DOHH2 (cell line): ENCODE measurements around the gene EN2.

Source experiments
- H3F3A ChIP-seq: fragments of 200-600 bp; sonication (generic), shearing (Covaris generic); 2 replicates; pipeline ENCODE4 v1.6.0; 2016; ENCODE audit warnings: antibody characterized with exemption, mild to moderate bottlenecking; ENCODE audit not compliant: control insufficient read depth, insufficient read depth
- H3K27ac ChIP-seq: fragments of 200-600 bp; sonication (generic); 2 replicates; pipeline ENCODE4 v1.5.1; 2014; ENCODE audit warnings: low read depth, mild to moderate bottlenecking, low read length, moderate library complexity
- H3K27me3 ChIP-seq: fragments of 200-600 bp; sonication (generic); 2 replicates; pipeline ENCODE4 v1.6.1; 2014; ENCODE audit warnings: mild to moderate bottlenecking, low read length, mixed read lengths; ENCODE audit not compliant: control insufficient read depth
- H3K36me3 ChIP-seq: fragments of 200-600 bp; sonication (generic); 2 replicates; pipeline ENCODE4 v1.6.1; 2014; ENCODE audit warnings: mild to moderate bottlenecking, low read length, moderate library complexity, mixed read lengths; ENCODE audit not compliant: control insufficient read depth
- H3K4me1 ChIP-seq: fragments of 200-600 bp; sonication (generic); 2 replicates; pipeline ENCODE4 v1.6.1; 2014; ENCODE audit warnings: mild to moderate bottlenecking, low read length, mixed read lengths; ENCODE audit not compliant: control insufficient read depth
- H3K4me2 ChIP-seq: fragments of 200-600 bp; sonication (generic); 2 replicates; pipeline ENCODE4 v1.6.0; 2014; ENCODE audit warnings: mild to moderate bottlenecking, low read length, moderate library complexity
- H3K4me3 ChIP-seq: fragments of 200-600 bp; sonication (generic); 2 replicates; pipeline ENCODE4 v1.5.1; 2014; ENCODE audit warnings: mild to moderate bottlenecking, low read length, mixed read lengths
- H3K79me2 ChIP-seq: fragments of 200-600 bp; sonication (generic); 2 replicates; pipeline ENCODE4 v1.6.1; 2014; ENCODE audit warnings: mild to moderate bottlenecking, low read length, mixed read lengths; ENCODE audit not compliant: control insufficient read depth
- H3K9me2 ChIP-seq: fragments of 200-600 bp; sonication (generic); replicated peaks from 2 replicates; pipeline ENCODE4 v1.6.1; 2014; ENCODE audit warnings: mild to moderate bottlenecking, low read length, mixed read lengths; ENCODE audit not compliant: control insufficient read depth
- H3K9me3 ChIP-seq: fragments of 200-600 bp; sonication (generic); 2 replicates; pipeline ENCODE4 v1.6.1; 2014; ENCODE audit warnings: antibody characterized with exemption, low read length, mixed read lengths; ENCODE audit not compliant: control insufficient read depth, insufficient read depth
- H4K20me1 ChIP-seq: fragments of 200-600 bp; sonication (generic); 2 replicates; pipeline ENCODE4 v1.6.0; 2014; ENCODE audit warnings: low read depth, mild to moderate bottlenecking, antibody characterized with exemption, low read length, moderate library complexity; ENCODE audit not compliant: control insufficient read depth, insufficient read depth
- EZH2phosphoT487 ChIP-seq: fragments of 200-600 bp; sonication (generic); IDR thresholded peaks from 2 replicates; pipeline ENCODE4 v1.6.1; 2017; ENCODE audit warnings: borderline replicate concordance, mild to moderate bottlenecking, antibody characterized with exemption, low read length, moderate library complexity, mixed read lengths
- TF ChIP-seq, protein P1 (sequence below): fragments of 200-600 bp; sonication (generic); IDR thresholded peaks from one replicate; pipeline ENCODE4 v1.5.1; 2014; ENCODE audit warnings: antibody characterized with exemption, mild to moderate bottlenecking, low read depth, low read length; ENCODE audit not compliant: poor library complexity, severe bottlenecking

The EN2 gene

DNA sequence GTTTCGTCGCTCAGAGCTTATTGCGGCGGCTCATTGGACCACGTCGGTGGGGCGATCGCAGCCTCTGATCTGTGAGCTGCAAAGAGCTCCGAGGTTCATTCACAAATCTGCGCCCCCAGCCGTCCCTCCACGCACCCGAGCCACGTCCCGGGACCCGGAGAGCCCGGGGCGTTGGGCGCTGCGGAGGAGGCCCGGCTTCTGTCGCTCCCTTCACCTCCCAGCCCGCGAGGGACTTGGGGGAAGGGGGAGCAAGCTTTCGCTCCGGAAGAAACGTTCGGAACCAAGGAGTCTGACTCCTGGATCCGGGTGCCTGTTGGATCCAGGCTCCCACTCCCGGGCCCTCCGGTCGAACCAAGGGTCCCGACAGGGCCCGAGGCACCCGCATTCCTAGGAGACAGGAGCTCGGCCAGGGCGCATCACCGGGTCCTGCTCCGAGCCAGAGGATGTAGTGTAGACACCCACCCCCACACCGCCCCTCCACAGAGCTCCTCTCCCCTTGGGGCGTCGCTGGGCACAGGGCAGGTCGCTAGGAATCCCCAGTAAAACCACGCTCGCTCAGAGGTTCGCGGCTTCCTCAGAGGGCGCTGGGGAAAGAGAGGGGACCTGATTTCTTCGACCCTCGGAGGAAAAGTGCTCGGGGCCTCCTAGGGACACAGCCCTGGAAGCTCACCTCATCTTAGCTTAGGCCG, 7.9 kb upstream of the EN2 start:
- H3K36me3 ChIP-seq = no peaks in the 10 kb centered on the region
- H3K9me2 ChIP-seq = no peaks in the 10 kb centered on the region
- H3K27ac ChIP-seq = no peak overlapping the region
- TF ChIP-seq EZH2phosphoT487 = no peak
- TF ChIP-seq, protein P1, sequence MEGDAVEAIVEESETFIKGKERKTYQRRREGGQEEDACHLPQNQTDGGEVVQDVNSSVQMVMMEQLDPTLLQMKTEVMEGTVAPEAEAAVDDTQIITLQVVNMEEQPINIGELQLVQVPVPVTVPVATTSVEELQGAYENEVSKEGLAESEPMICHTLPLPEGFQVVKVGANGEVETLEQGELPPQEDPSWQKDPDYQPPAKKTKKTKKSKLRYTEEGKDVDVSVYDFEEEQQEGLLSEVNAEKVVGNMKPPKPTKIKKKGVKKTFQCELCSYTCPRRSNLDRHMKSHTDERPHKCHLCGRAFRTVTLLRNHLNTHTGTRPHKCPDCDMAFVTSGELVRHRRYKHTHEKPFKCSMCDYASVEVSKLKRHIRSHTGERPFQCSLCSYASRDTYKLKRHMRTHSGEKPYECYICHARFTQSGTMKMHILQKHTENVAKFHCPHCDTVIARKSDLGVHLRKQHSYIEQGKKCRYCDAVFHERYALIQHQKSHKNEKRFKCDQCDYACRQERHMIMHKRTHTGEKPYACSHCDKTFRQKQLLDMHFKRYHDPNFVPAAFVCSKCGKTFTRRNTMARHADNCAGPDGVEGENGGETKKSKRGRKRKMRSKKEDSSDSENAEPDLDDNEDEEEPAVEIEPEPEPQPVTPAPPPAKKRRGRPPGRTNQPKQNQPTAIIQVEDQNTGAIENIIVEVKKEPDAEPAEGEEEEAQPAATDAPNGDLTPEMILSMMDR = no peak
- no peak overlapping the region for H3K4me2 ChIP-seq
- no peaks in the 10 kb centered on the region for H3K4me1 ChIP-seq
- H3F3A ChIP-seq = no peaks in the 10 kb centered on the region
- peaks cover 19% of the 10 kb centered on the region for H3K27me3 ChIP-seq
- no peaks in the 10 kb centered on the region for H4K20me1 ChIP-seq
- H3K79me2 ChIP-seq = no peaks in the 10 kb centered on the region
- H3K4me3 ChIP-seq = no peak overlapping the region
- no peaks in the 10 kb centered on the region for H3K9me3 ChIP-seq

DNA sequence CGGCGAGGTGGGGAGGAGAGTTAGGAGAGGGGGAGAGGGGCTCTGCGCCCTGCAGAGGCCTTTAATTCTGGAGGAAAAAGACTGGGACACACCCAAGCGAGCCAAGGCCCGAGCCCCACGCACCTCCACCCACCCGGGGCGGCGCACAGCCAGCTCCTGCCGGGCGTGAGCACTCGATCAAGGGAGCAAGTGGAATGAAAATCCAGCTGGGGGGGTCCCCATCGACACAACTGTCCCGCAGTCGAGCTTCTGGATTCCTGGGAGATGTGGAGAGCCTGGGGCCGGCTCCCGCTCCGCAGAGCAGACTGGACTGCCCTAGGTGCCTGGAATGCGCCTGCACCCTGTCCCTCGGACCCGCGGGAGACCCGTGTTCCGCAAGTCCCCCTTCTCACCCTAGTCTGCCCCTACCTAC, 7.4 kb upstream of the EN2 start:
- H4K20me1 ChIP-seq = no peaks in the 10 kb centered on the region
- H3K79me2 ChIP-seq = no peaks in the 10 kb centered on the region
- no peaks in the 10 kb centered on the region for H3K9me2 ChIP-seq
- TF ChIP-seq EZH2phosphoT487 = no peak
- TF ChIP-seq, protein P1 = no peak
- H3K9me3 ChIP-seq = no peaks in the 10 kb centered on the region
- H3K27me3 ChIP-seq = peaks cover 19% of the 10 kb centered on the region
- H3F3A ChIP-seq = no peaks in the 10 kb centered on the region
- no peak overlapping the region for H3K4me2 ChIP-seq
- no peak overlapping the region for H3K4me3 ChIP-seq
- no peak overlapping the region for H3K27ac ChIP-seq
- no peaks in the 10 kb centered on the region for H3K4me1 ChIP-seq
- no peaks in the 10 kb centered on the region for H3K36me3 ChIP-seq

DNA sequence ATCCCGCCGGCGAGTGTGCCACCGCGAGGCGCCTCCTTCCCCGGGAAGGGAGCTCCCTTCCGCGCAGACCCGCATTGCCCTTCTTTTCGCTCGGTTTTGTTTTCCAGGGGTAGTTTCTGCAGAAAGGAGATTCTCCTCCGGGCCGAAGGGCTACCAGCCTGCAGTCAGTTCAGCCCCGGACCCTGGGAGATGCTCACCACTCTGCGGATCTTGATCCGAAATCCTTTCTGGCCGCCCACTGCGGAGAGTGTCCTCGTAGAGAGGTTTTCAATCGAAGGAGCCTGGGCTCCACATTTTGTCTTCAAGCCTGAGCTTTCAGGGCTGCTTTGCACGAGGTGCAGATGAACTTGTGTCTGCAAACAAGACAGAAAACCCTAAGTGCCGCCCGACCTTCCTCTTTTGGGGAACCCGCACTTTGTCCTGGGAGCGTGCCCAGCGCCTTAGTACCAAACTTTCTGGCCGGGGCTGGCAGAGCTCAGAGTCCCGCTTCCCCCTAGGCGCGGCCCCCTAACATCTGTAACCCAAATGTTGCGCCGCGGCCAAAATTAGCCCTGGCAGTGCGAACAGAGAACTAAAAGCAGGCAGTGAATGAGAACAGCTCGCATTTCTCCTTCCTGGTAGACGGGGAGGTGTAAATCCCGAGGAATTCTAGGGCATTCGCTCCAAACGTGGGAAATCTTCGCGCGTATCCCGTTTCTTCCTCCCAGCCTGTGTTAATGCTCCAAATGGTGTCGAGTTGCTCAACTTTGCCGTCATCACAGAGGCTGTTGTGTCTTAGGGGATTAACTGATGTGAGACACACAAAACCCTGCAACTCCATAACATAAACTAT, 6.7 kb upstream of the EN2 start:
- Histone ChIP-seq H4K20me1 (no peaks in the 10 kb centered on the region), H3K27ac (no peak overlapping the region), H3K4me2 (no peak overlapping the region), H3K9me3 (peaks cover 1% of the 10 kb centered on the region; the same call in 1 of the 2 replicates), H3K27me3 (peaks cover 19% of the 10 kb centered on the region), H3K4me3 (no peak overlapping the region), H3K36me3 (no peaks in the 10 kb centered on the region), H3K9me2 (no peaks in the 10 kb centered on the region), H3K79me2 (no peaks in the 10 kb centered on the region), H3F3A (no peaks in the 10 kb centered on the region), H3K4me1 (no peaks in the 10 kb centered on the region)
- TF ChIP-seq EZH2phosphoT487 = no peak
- TF ChIP-seq, protein P1 = no peak
